Testis (tissue), 3 donors: ENCODE measurements around the gene ARPC4. TPM values are rescaled to one million over a fixed set of nuclear protein-coding genes. Genes with fewer than 3 reads are reported as not detected.

ENCODE experiments used
- DNase-seq: peaks from one replicate; pipeline ENCODE4 v3.0.0-alpha.2; 2019
- H3K27ac ChIP-seq, 2 donors: fragments of 200-600 bp; sonication (generic); one replicate each; pipeline ENCODE4 v1.5.1; 2019
- H3K27me3 ChIP-seq: fragments of 200-600 bp; sonication (generic); one replicate; pipeline ENCODE4 v1.5.1; 2019
- H3K36me3 ChIP-seq: fragments of 200-600 bp; sonication (generic); one replicate; pipeline ENCODE4 v1.5.1; 2017; ENCODE audit warnings: low read depth; ENCODE audit errors: missing control alignments
- H3K4me1 ChIP-seq: fragments of 200-600 bp; sonication (generic); one replicate; pipeline ENCODE4 v1.5.1; 2019
- H3K4me3 ChIP-seq, 2 donors: fragments of 200-600 bp; sonication (generic); one replicate each; pipeline ENCODE4 v1.5.1; 2017 to 2019
- H3K9me3 ChIP-seq: fragments of 200-600 bp; sonication (generic); one replicate; pipeline ENCODE4 v1.5.1; 2017
- POLR2A ChIP-seq: fragments of 450-650 bp; IDR thresholded peaks from one replicate; pipeline ENCODE4 v1.6.1; 2017; ENCODE audit warnings: antibody characterized with exemption, mild to moderate bottlenecking, moderate library complexity
- WGBS, 2 donors: methylation state at CpG; one replicate each; pipeline ENCODE4 v1.1.5; 2018; 5-methylcytosine and 5-hydroxymethylcytosine counted together
- intact Hi-C: fragments of 100-400 bp; cut with DNase I; formaldehyde crosslinking; loops from one replicate; pipeline ENCODE4 v1.15.1; 2023; ENCODE audit warnings: low total_unique reads
- polyA plus RNA-seq: library from polyadenylated mRNA; stranded (reverse); fragments of 350-450 nt; fragmentation: Illumina TruSeq; extraction: RNeasy Lipid Tissue Mini Kit (QIAGEN cat#74804); gene quantifications from one replicate; pipeline ENCODE4 v1.2.3, GENCODE V29; 2014; ENCODE audit warnings: low read depth, low replicate concordance; ENCODE audit not compliant: insufficient read depth
- total RNA-seq, 2 donors: library from RNA; depleted of rRNA; stranded (reverse); fragments of >200 nt; gene quantifications; one replicate each; pipeline ENCODE4 v1.2.3, GENCODE V29; 2016
- TF ChIP-seq, protein P1 (sequence below), 3 experiments: fragments of 450-650 bp in 2 of 3; fragments of 200-600 bp in 1 of 3; sonication (generic) in 1 of 3; IDR thresholded peaks; one replicate each; pipeline ENCODE4 v1.5.1; 2016 to 2019; ENCODE audit warnings: antibody characterized with exemption in 3 of 3, mild to moderate bottlenecking in 2 of 3, moderate library complexity in 1 of 3

ARPC4 gene
- total and polyA plus RNA-seq, 3 donors from 2014 or later = 99.6 to 124 (median 108) TPM

DNA sequence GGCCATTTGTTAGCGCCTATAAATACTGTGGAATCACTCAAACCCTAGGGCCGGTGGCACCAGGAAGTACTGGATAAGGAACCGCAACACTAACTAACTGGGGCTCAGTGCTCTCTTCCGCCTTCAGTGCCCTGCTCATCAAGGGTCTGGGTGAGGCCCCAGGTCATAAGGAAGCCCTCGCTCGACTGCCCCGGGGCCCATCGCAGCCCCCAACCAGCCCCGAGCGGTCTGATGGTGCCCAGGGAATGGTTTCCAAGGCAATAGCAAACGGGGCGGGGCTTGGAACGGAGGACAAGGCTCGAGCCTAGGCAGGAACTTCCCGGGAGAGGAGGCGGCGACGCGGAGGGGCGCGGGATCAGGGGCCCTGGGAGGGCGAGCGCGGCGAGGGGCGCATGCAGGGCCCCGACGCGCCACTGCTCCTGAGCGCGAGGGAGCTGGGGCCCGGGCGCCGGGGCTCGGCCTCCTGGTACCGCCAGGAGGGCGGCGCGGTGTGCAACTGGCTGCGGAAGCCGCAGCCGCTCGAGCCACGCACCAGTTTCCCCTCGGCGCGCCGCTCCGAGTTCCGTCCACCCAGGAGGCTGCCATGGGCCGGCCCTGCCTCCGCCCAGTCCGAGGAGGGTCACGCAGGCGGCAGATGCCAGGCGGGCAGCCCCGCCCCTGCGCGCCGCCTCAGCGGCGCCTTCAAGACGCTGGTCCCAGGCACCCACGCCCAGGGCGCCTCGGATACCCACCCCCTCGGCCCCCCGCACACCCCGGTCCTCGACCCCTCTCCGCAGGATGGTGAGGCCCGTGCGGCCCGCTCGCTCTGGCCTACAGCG, 16.9 kb downstream of the ARPC4 start, which contains the start of gene TTLL3:
TSS of gene TTLL3 (plus strand) at position 648 of the 818 bp plus-strand sequence. CDS start 400 bp downstream, outside the sequence.
- Histone ChIP-seq H3K36me3 (no peaks in the 10 kb centered on the region), H3K27ac (peak within 1 kb of the TSS; percentile 84 to 91), H3K4me3 (peak within 1 kb of the TSS; percentile 79 to 81), H3K27me3 (no peaks in the 10 kb centered on the region), H3K4me1 (peaks cover 12% of the 10 kb centered on the region), H3K9me3 (no peaks in the 10 kb centered on the region)
- intact Hi-C loops = loop anchor here (10.0 kb wide), 1 partner anchor 155 kb away; no protein-coding TSS in a partner anchor
- DNase-seq = peak; percentile 83
- whole genome bisulfite sequencing, 2 donors = 0 to 1% methylated on average over 2 to 71 of the region's 76 CpGs
- TF ChIP-seq, protein P1, sequence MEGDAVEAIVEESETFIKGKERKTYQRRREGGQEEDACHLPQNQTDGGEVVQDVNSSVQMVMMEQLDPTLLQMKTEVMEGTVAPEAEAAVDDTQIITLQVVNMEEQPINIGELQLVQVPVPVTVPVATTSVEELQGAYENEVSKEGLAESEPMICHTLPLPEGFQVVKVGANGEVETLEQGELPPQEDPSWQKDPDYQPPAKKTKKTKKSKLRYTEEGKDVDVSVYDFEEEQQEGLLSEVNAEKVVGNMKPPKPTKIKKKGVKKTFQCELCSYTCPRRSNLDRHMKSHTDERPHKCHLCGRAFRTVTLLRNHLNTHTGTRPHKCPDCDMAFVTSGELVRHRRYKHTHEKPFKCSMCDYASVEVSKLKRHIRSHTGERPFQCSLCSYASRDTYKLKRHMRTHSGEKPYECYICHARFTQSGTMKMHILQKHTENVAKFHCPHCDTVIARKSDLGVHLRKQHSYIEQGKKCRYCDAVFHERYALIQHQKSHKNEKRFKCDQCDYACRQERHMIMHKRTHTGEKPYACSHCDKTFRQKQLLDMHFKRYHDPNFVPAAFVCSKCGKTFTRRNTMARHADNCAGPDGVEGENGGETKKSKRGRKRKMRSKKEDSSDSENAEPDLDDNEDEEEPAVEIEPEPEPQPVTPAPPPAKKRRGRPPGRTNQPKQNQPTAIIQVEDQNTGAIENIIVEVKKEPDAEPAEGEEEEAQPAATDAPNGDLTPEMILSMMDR (IDR thresholded peaks at IDR 0.05) = no peak
- TF ChIP-seq POLR2A = no peak

DNA sequence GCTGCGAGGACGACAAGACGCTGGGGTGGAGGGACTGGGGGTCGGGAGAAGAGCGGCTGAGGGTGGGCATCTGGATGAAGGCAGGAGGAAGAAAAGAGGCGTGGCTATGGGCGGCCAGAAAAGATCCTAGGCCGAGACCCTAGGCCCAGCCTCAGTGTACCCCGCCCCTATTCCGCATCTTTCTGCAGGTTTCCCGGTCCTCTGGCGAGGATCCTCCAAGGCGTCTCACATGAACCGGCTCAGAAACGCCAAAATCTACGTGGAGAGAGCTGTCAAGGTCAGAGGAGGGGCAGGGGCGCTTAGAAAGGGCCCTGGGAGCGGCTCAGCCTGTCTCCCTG, 17.5 kb downstream of the ARPC4 start:
- DNase-seq = peak; percentile 30
- Histone ChIP-seq H3K36me3 (no peaks in the 10 kb centered on the region), H3K27ac (peak overlapping the region; percentile 84 to 91), H3K4me1 (peaks cover 12% of the 10 kb centered on the region), H3K27me3 (no peaks in the 10 kb centered on the region), H3K4me3 (peak overlapping the region; percentile 79 to 81), H3K9me3 (no peaks in the 10 kb centered on the region)
- no peak for TF ChIP-seq POLR2A
- TF ChIP-seq, protein P1 (IDR thresholded peaks at IDR 0.05) = no peak
- WGBS, 2 donors = 0 to 1% methylated on average over 13 to 18 of the region's 18 CpGs
- intact Hi-C loops = no loop called here

- Histone ChIP-seq H3K4me1 (peaks cover 12% of the 10 kb centered on the region), H3K27ac (peak overlapping the region; percentile 84 to 91), H3K27me3 (no peaks in the 10 kb centered on the region), H3K9me3 (no peaks in the 10 kb centered on the region), H3K36me3 (no peaks in the 10 kb centered on the region), H3K4me3 (peak overlapping the region in 1 of 2 donors; percentile 79)
- intact Hi-C loops = no loop called here
- no peak for TF ChIP-seq POLR2A
- TF ChIP-seq, protein P1 (IDR thresholded peaks at IDR 0.05) = no peak
- DNase-seq = no peak
- WGBS, 2 donors = 30% methylated on average over 10 of the region's 10 CpGs
These were observed 18.0 kb downstream of the ARPC4 start for GRCh38 chr3:9810846-9811245.

DNA sequence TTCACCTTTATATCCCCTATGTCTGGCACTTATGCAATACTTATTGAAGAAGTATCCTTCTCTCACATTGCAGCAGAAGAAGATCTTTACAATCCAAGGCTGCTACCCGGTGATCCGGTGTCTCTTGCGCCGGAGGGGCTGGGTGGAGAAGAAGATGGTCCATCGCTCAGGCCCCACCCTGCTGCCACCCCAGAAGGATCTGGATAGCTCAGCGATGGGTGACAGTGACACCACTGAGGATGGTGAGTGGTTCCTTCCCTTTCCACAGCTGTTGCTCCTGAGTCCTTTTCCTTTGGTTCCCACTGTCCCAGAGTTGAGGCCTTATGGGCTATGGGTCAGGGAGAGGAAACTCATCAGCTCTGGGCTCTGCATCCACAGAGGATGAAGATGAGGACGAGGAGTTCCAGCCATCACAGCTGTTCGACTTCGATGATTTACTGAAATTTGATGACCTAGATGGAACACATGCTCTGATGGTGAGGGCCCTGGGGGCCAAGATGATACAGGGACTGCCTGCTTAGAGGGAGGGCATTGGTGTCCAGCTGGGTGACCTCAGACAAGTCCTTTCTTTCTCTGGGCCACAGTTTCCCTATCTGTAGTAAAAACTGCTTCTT, 20.1 kb downstream of the ARPC4 start:
- Histone ChIP-seq H3K4me1 (peaks cover 12% of the 10 kb centered on the region), H3K27me3 (no peaks in the 10 kb centered on the region), H3K36me3 (no peaks in the 10 kb centered on the region), H3K27ac (no peak overlapping the region), H3K9me3 (no peaks in the 10 kb centered on the region), H3K4me3 (no peak overlapping the region)
- DNase-seq = no peak
- WGBS, 2 donors = 88 to 93% methylated on average over 8 to 9 of the region's 9 CpGs
- TF ChIP-seq POLR2A = no peak
- TF ChIP-seq, protein P1 (IDR thresholded peaks at IDR 0.05) = no peak
- intact Hi-C loops = no loop called here
